Activated CD4-positive, CD25-positive, alpha-beta regulatory T cell treated with anti-CD3 and anti-CD28 coated beads, Interleukin-2, amount 50 U/mL, for 72 hours (primary cell): Measurements from ENCODE around the gene COL15A1.

Source experiments
- DNase-seq: peaks from one replicate; pipeline ENCODE4 v3.0.0; 2021

The COL15A1 gene

DNA sequence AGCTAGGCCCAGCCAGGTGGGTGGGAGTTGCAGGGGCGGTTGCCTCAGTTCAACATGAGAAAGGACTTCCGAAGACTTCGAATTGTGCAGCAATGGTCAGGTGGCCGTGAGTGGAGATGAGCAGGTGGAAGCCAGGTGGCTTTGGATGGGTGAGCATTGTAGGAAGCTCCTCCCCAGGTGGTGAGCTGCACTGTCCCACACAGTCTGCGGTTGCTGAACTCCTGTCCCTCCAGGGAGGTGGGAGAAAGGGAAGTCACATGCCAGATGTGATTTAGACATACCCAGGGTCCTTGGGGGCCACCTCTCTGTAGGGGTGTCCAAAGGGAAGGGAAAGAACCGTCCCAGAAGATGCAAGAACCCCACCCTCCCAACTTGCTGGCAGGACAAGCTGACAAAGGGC lies 30.4 kb downstream of the COL15A1 start:
- DNase-seq: no peak

- DNase-seq: no peak
Observed at GRCh38 chr9:98974554-98974953, 30.8 kb downstream of the COL15A1 start.

DNA sequence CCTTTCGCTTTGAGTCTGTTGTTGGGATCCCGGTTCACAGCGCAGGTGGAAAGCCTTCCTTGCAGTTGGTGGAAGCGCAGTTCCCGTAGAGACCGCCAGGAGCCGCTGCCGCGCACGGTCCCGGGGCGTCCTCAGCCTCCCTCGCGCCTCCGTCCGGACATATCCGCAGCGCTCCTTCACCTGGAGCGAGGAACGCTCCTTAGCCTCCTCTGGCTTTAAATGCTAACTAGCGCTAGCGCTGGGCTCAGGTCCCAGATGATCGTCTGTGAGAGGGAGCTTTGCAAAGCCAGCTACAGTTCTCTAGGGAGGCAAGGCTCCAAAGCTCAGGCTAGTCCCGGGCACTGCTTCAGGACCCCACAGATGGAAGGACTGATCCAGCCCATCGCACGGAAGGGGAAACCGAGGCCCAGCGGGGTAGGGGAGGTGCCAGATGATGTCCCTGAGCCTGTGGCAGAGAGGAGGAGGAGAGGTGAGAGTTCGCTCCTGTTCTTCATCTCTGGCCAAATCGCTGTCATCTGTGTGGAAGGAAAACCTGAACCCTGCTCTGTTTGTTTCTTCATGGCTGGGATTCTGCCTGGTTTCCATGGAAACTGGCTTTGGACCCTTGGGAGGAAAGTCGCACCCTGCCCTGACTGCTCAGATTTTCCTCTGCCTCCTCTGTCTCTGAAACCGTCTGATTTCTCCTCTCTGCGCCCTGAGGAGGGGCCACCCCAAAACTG lies 31.4 kb downstream of the COL15A1 start:
- DNase-seq: peak; percentile 90

DNA sequence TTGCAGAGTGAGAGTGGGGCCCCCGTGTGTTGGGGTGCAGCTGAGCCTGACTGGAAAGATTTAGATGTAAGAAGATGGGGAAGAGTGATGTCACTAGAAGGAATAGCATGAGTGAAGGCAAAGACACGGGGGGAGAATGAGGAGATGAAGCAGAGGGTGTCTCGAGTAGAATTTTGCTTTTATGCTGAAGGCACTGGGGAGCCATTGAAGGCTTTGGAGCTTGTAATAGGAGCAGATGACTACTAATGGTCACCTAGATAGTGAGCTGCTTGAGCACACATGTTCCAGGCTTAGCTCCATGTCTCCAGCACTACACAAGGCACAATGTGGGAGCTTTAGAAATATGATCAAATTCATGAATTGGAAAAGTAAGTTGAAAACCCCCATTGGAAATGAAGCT lies 32.1 kb downstream of the COL15A1 start:
- DNase-seq: no peak

DNA sequence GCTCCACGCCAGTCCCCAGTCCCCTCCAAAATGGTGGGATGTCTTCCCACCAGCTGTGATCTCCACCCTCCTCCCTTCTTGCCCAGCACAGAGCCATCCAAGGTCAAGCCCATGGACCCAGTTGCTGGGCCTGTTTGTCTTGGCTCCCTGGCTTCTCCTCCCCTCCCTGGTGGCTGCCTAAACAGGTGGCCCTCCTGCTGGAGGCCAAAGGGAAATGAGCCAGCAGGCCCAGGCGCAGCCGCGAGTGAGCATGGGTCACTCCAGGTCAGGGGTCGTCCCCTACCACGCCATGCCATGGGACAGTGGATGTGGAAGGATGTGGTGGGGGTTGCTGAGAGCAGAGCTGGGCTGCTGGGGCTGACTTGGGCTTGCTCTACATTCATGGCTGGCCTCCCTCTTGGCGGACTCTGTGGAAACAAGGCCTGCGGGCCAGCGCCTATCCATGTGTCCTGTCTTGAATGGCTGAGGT lies 33.6 kb downstream of the COL15A1 start:
- no peak for DNase-seq

DNA sequence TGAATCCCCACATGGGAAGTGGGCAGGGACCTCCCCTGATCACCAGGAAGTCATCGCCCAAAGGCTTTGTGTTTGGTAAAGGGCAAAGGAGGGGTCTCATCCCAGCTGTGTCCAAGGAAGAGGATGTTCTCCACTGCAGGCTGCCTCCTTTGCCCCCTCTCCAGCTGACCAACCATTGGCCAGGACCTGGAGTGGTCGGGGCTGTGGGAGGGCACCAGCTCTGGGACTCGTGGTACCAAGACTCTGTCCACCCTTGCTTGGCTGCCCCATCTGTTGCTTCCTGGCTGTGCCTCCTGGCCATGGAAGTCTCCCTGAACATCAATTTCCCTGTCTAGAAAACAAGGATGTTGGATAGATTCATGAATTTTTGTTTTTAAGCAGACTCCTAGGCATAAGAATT lies 34.1 kb downstream of the COL15A1 start:
- no peak for DNase-seq

DNA sequence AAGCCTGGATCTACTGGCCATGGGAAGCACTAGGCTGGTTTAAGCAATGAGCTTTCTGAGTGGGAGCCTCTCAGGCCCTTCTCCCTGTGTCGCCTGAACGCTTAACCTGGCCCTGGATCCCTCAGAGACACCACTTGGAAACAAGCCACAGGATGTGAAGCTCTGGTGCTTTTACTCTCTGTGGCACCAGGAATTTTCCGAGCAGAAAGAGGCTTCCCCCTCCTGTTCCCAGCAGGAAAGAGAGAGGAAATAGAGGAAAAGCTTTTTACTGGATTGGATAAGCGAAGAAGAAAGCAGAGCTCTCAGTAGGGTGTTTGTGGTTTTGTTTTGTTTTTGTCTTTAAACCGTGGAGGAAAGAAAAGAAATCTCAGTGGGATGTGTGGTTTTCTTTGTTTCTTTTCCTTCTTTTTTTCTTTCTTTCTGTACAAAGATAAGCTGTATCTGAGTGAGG lies 34.5 kb downstream of the COL15A1 start:
- DNase-seq: no peak

- DNase-seq: no peak
Observed at GRCh38 chr9:98980291-98980690, 36.6 kb downstream of the COL15A1 start.

DNA sequence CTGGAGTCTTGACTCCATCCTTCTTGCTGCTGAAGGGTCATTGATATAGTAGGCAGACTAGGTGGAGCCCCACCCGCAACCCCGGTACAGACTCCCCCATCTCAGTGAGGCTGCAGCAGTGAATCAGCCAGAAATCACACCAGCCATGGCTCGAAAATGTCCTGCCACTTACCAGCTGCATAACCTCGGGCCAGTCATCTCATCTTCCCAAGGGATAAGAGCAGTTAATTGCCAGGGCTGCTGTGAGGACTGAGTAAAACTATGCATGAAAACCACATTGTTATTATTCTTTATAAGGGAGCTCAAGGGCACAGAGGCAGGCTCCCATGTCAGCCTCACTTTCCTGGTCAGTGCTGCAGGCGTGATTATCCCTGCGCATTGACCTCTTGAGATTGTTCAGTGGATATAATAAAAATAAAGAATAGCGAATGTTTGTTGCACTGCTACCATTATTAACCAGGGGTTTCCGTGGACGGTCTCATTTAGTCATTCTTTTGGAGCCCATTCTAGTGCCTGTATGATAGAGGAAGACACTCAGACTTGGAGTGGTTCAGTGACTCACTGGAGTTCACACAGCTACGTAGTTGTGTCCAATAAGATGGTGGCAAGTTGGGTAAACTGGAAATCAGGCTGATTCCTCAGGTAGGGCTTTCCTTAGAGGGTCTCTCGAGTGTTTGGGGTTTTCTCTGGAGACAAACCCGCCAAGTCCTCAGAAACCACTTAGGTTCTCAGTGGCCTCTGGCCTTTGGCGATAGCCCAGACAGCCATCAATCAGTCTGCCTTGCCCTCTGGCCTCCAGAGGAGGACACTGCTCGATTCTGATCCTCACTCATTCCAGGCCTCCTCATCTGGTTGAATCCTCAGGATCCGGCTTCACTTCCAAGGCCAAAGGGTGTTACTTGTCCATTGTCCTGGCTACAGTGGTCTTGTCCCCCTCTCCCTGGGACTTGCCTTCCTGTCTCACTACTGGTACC lies 39.9 kb downstream of the COL15A1 start:
- DNase-seq: no peak

GRCh38 chr9:98985596-98985995 lies 41.9 kb downstream of the COL15A1 start:
- no peak for DNase-seq

- no peak for DNase-seq
Observed at GRCh38 chr9:98986866-98987651, 43.4 kb downstream of the COL15A1 start.

GRCh38 chr9:98989036-98990000 lies 45.6 kb downstream of the COL15A1 start:
- no peak for DNase-seq

GRCh38 chr9:98990181-98990870 lies 46.6 kb downstream of the COL15A1 start:
- DNase-seq: no peak

DNA sequence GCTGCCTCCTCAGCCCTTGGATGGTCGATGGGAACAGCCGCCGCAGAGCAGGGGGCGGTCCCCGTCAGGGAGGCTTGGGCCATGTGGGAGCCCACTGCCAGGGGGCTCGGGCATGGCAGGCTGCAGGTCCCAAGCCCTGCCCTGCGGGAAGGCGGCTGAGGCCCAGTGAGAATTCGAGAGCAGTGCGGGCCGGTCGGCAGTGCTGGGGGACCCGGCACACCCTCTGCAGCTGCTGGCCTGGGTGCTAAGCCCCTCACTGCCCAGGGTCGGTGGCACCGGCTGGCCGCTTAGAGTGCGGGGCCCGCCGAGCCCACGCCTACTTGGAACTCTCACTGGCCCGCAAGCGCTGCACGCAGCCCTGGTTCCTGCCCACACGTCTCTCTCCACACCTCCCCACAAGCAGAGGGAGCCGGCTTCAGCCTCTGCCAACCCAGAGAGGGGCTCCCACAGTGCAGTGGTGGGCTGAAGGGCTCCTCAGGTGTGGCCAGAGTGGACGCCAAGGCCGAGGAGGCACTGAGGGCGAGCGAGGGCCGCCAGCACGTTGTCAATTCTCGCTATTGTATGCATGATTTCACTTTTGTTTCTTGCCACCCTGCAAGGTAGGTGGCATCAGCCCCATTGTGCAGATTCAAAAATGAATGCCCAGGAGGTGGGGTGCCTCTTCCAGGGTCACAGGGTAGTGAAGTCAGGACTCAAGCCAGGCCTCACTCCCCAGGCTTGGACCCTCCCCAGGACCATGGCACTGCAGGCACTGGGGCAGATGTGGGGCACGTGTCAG lies 48.6 kb downstream of the COL15A1 start:
- no peak for DNase-seq

DNA sequence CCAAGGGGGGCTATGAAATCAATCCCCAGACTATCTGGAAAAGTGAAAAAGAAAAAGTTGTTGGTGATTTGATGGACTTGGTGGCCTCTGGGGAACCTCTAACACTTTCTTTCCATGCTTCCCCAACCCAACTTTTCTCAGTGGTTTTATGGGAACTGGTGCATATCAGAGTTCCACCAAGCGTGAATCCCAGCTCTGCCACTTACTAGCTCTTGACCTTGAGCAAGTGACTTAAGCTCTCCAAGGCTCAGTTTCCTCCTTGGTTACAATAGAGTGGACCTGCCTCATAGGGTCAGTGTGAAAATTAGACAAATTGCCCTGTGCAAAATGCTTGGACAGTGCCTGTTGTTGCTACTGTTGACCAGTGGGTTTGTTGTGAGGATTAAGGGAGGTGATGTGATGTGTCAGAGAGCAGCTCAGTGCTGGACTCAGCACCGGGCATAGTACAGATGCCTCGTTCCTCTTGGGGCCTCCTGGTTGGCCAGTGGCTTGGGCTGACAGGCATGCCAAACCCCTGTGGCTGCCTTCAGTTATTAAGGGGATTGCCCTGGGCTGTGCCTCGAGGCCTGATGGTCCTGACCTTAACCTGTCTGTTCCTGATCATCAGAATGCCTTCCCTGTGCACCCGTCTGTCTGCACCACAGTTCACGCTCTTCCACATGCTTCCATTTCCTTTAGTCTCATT lies 49.3 kb downstream of the COL15A1 start:
- no peak for DNase-seq

DNA sequence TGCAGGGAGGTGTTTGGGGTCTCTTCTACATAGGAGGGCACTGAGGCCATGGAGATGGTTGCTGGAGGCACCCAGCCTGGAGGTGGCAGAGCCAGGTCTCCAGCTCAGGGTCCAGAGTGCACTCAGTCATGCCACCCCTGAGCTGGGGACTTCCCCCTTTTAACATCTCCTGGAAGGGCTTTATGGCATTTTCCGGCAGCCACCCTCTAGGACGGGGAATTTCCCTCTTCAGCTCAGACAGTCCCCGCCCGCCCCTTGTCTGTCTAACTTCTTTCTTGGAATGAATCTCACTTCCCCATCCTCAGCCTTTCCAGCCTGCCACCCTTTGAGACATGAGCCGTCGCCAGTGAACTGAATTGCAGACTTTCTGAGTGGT lies 49.9 kb downstream of the COL15A1 start:
- DNase-seq: peak; percentile 52

- no peak for DNase-seq
Observed at GRCh38 chr9:98994172-98995058, 50.7 kb downstream of the COL15A1 start.

DNA sequence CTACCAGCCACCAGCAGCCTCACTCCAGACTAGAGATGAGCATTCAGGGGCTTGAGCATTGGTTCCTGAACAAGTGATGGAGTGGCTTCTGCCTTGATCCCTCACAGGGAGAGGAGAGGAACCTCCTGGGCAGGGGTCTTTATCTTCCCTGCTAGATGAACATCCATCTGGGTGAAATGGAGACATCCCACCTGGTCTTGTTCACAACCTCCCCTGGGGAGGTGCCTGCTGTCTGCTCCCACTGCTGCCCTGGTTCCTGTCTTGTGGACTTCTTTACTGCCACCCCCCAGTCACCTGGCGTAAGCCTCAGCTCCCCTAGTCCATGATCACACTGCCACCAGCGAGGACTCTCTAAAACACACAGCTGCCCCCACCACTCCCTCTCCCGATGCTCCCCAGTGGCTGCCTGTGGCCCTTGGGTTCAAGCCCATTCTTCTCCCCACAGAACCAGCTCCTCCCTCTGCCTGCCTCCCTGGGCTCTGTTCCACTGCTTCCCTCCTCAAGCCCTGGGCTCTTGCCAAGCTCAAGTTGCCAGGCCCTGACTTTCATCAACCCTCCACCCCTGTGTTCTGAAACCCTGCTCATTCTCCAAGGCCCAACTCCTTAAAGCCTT lies 51.5 kb downstream of the COL15A1 start:
- DNase-seq: no peak
